Lower lobe of right lung (tissue), 2 donors: ENCODE results near the gene KLHDC8A. TPM values are rescaled to one million over a fixed set of nuclear protein-coding genes. Genes with fewer than 3 reads are reported as not detected.
"Not testable (repeated sequence)": the region's sequence is repeated elsewhere in the genome, so short reads cannot be mapped to it uniquely, and the experiment has no call there.

Experiments
- ATAC-seq, 2 donors: fragments of 200-7000 bp; cut with Tn5 transposase; one replicate each; pipeline ENCODE4 v1.9.1; 2020 to 2022; ENCODE audit warnings: mild to moderate bottlenecking in 2 of 2, moderate library complexity in 2 of 2
- DNase-seq: peaks from one replicate; pipeline ENCODE4 v3.0.0-alpha.2; 2020
- H3K27ac ChIP-seq: fragments of 200-600 bp; one replicate; pipeline ENCODE4 v1.8.0; 2022
- H3K27me3 ChIP-seq: fragments of 200-600 bp; one replicate; pipeline ENCODE4 v1.8.0; 2022; ENCODE audit warnings: low read depth
- H3K36me3 ChIP-seq: fragments of 200-600 bp; one replicate; pipeline ENCODE4 v1.8.0; 2022; ENCODE audit warnings: mild to moderate bottlenecking
- H3K4me1 ChIP-seq: fragments of 200-600 bp; one replicate; pipeline ENCODE4 v1.8.0; 2022
- H3K4me3 ChIP-seq: fragments of 200-600 bp; one replicate; pipeline ENCODE4 v1.8.0; 2022; ENCODE audit warnings: mild to moderate bottlenecking
- H3K9me3 ChIP-seq: fragments of 200-600 bp; one replicate; pipeline ENCODE4 v1.8.0; 2022
- CTCF ChIP-seq: fragments of 200-600 bp; IDR thresholded peaks from one replicate; pipeline ENCODE4 v1.8.0; 2022; ENCODE audit warnings: antibody characterized with exemption, mild to moderate bottlenecking
- intact Hi-C: fragments of 100-400 bp; cut with DNase I; formaldehyde crosslinking; loops from one replicate; pipeline ENCODE4 v1.11.0; 2022
- total RNA-seq: library from RNA; stranded (reverse); fragmentation: NEBNext Ultra II Directional; extraction: Animal tissue kit (Norgen Biotek cat#: 25700); gene quantifications from one replicate; pipeline ENCODE4 v1.2.1, GENCODE V29; 2021
- donor health status: DM: no; HTN: yes; CAD: no; lungs with severe emphysema.

KLHDC8A gene
- total RNA-seq, 1 donor from 2014 or later, result 0.97 TPM

GRCh38 chr1:205392650-205393049 lies 35.9 kb upstream of the KLHDC8A start:
- intact Hi-C loops, result no loop called here
- ATAC-seq (no peak), DNase-seq (no peak)
- Histone ChIP-seq H3K9me3 (no peaks in the 10 kb centered on the region), H3K27ac (no peak overlapping the region), H3K36me3 (no peaks in the 10 kb centered on the region), H3K4me1 (no peaks in the 10 kb centered on the region), H3K27me3 (peaks cover 16% of the 10 kb centered on the region), H3K4me3 (no peak overlapping the region)
- TF ChIP-seq CTCF, result no peak

GRCh38 chr1:205391386-205391785 lies 34.7 kb upstream of the KLHDC8A start:
- no peak for ATAC-seq
- Histone ChIP-seq H3K9me3 (no peaks in the 10 kb centered on the region), H3K36me3 (no peaks in the 10 kb centered on the region), H3K27me3 (peaks cover 19% of the 10 kb centered on the region), H3K4me3 (no peak overlapping the region), H3K4me1 (no peaks in the 10 kb centered on the region), H3K27ac (no peak overlapping the region)
- TF ChIP-seq CTCF, result no peak
- no peak for DNase-seq
- intact Hi-C loops, result no loop called here

GRCh38 chr1:205387845-205388244 lies 31.1 kb upstream of the KLHDC8A start:
- Histone ChIP-seq H3K4me3 (no peak overlapping the region), H3K4me1 (no peaks in the 10 kb centered on the region), H3K27ac (no peak overlapping the region), H3K27me3 (peaks cover 13% of the 10 kb centered on the region), H3K36me3 (no peaks in the 10 kb centered on the region), H3K9me3 (no peaks in the 10 kb centered on the region)
- intact Hi-C loops, result no loop called here
- DNase-seq (no peak), ATAC-seq (no peak)
- no peak for TF ChIP-seq CTCF

GRCh38 chr1:205382990-205383389 lies 26.3 kb upstream of the KLHDC8A start:
- H3K36me3 ChIP-seq, DNase-seq, H3K27ac ChIP-seq, H3K4me3 ChIP-seq, H3K9me3 ChIP-seq, H3K4me1 ChIP-seq, intact Hi-C loops: not testable (repeated sequence)
- ATAC-seq, result peak in 1 of 2 donors; percentile 50
- H3K27me3 ChIP-seq, result peaks cover 10% of the 10 kb centered on the region

GRCh38 chr1:205382561-205382960 lies 25.8 kb upstream of the KLHDC8A start:
- Histone ChIP-seq H3K36me3 (no peaks in the 10 kb centered on the region), H3K9me3 (no peaks in the 10 kb centered on the region), H3K4me3 (no peak overlapping the region), H3K4me1 (no peaks in the 10 kb centered on the region), H3K27ac (no peak overlapping the region), H3K27me3 (peaks cover 7% of the 10 kb centered on the region)
- no peak for TF ChIP-seq CTCF
- intact Hi-C loops, result no loop called here
- DNase-seq (no peak), ATAC-seq (peak; percentile 83 to 93)

- no peaks in the 10 kb centered on the region for H3K4me1 ChIP-seq
- peaks cover 5% of the 10 kb centered on the region for H3K27me3 ChIP-seq
- no peak for TF ChIP-seq CTCF
- ATAC-seq (peak; percentile 58 to 64), DNase-seq (no peak)
- no peaks in the 10 kb centered on the region for H3K9me3 ChIP-seq
- no peak overlapping the region for H3K27ac ChIP-seq
- no peaks in the 10 kb centered on the region for H3K36me3 ChIP-seq
- intact Hi-C loops, result no loop called here
- no peak overlapping the region for H3K4me3 ChIP-seq
These were observed 24.6 kb upstream of the KLHDC8A start for GRCh38 chr1:205381305-205381704.
